Loucy (cell line): Measurements from ENCODE around the gene TBC1D8.

Source experiments
- EZH2phosphoT487 ChIP-seq: fragments of 200-600 bp; IDR thresholded peaks from 2 replicates; pipeline ENCODE4 v1.6.1; 2018; ENCODE audit warnings: antibody characterized with exemption, mild to moderate bottlenecking, moderate library complexity, borderline replicate concordance
- TF ChIP-seq, protein P1 (sequence below): fragments of 200-600 bp; sonication (generic); conservative IDR thresholded peaks from 2 replicates; pipeline ENCODE4 v1.5.1; 2014; ENCODE audit warnings: mild to moderate bottlenecking, antibody characterized with exemption, low read length

DNA sequence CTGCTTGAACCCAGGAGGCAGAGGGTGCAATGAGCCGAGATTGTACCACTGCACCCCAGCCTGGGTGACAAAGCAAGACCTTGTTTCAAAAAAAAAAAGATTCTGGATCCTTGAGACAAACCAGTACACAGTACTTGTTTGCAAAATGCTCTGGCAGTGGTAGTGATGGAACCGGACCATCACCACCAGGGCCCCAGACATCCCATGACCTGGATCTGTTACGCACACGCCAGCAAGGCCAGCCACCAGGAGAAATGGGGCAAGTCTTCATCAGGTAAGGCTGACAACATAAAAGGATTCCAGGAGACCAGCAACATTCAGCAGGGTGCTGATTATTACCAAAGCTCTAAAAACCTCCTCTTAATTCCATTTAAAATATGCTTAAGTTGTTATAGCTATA lies 35.5 kb downstream of the TBC1D8 start:
- TF ChIP-seq, protein P1, sequence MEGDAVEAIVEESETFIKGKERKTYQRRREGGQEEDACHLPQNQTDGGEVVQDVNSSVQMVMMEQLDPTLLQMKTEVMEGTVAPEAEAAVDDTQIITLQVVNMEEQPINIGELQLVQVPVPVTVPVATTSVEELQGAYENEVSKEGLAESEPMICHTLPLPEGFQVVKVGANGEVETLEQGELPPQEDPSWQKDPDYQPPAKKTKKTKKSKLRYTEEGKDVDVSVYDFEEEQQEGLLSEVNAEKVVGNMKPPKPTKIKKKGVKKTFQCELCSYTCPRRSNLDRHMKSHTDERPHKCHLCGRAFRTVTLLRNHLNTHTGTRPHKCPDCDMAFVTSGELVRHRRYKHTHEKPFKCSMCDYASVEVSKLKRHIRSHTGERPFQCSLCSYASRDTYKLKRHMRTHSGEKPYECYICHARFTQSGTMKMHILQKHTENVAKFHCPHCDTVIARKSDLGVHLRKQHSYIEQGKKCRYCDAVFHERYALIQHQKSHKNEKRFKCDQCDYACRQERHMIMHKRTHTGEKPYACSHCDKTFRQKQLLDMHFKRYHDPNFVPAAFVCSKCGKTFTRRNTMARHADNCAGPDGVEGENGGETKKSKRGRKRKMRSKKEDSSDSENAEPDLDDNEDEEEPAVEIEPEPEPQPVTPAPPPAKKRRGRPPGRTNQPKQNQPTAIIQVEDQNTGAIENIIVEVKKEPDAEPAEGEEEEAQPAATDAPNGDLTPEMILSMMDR: no peak
- TF ChIP-seq EZH2phosphoT487: no peak
